ENCODE results near the gene ARID2. TPM values are rescaled to one million over a fixed set of nuclear protein-coding genes. Genes with fewer than 3 reads are reported as not detected.

Gene ARID2
- total and polyA plus RNA-seq, 2 of the 4 experiments (the other 2 are of a cell fraction) = 5.4 to 28.1 TPM

- no CpG with 5 or more reads among the region's 1 CpG for WGBS, 2 experiments (ENCODE audit: extremely low coverage in 2 of 2, insufficient read length in 1 of 2)
- no peak overlapping the region for H3K18ac ChIP-seq (ENCODE audit: low read depth, low read length)
- H4K5ac ChIP-seq (ENCODE audit: low read depth, low read length) = no peak overlapping the region
- no peak overlapping the region for H2BK120ac ChIP-seq (ENCODE audit: low read depth, low read length)
- no peaks in the 10 kb centered on the region for H3K27me3 ChIP-seq (ENCODE audit: control insufficient read depth, insufficient read depth, low read length)
- H2AFZ ChIP-seq (replicated peaks; ENCODE audit: low read length, poor library complexity) = no peak overlapping the region
- intact Hi-C loops (cut with micrococcal nuclease) = loop anchor here (5.0 kb wide), 1 partner anchor 73 kb away; no protein-coding TSS in a partner anchor
- no peak overlapping the region for H4K8ac ChIP-seq (ENCODE audit: low read depth in 2 of 2, low read length in 2 of 2)
- no peak overlapping the region for H4K91ac ChIP-seq (ENCODE audit: insufficient read depth, low read depth, low read length)
- in situ Hi-C loops (cut with MboI; ENCODE audit: low sequenced_read_pairs) = no loop called here
- no peak overlapping the region for H2BK20ac ChIP-seq (ENCODE audit: low read depth, low read length)
- no peak overlapping the region for H2AK9ac ChIP-seq (replicated peaks; ENCODE audit: low read depth, low read length, poor library complexity)
- POLR2A ChIA-PET (ENCODE audit: unreplicated experiment) = no interaction called here
- peaks cover 3% of the 10 kb centered on the region; the same call in 1 of the 2 replicates for H4K20me1 ChIP-seq (ENCODE audit: insufficient read depth, low read length)
- ATAC-seq (ENCODE audit: low read depth) (peak; percentile 90), DNase-seq (peak; percentile 91)
- peaks cover 6% of the 10 kb centered on the region for H3K9me1 ChIP-seq (ENCODE audit: insufficient read depth, low read length)
- H3K9me3 ChIP-seq (ENCODE audit: control insufficient read depth, insufficient read depth, low read length) = no peaks in the 10 kb centered on the region
- H3K56ac ChIP-seq (ENCODE audit: extremely low read depth, insufficient read depth, low read length) = no peak overlapping the region
- H2AK5ac ChIP-seq (ENCODE audit: low read depth, low read length) = no peak overlapping the region
- no peak overlapping the region for H3K4me2 ChIP-seq (ENCODE audit: low read depth, low read length)
- CTCF ChIA-PET = interaction anchor here (0.7 kb wide), 1 partner anchor 9 kb away, joined by 3 read pairs; no protein-coding TSS in a partner anchor
- no peak overlapping the region for H3K23ac ChIP-seq (ENCODE audit: low read depth, low read length)
- no peak overlapping the region for H3K14ac ChIP-seq (replicated peaks; ENCODE audit: low read depth, low read length)
- peak; percentile 98 for TF ChIP-seq RFX5 (IDR thresholded peaks at IDR 0.05; ENCODE audit: low read depth, low read length)
- no peak for TF ChIP-seq SMC3 (IDR thresholded peaks at IDR 0.05; ENCODE audit: low read depth, low read length)
- no peak for TF ChIP-seq POLR2A (IDR thresholded peaks at IDR 0.05; ENCODE audit: low read depth, low read length)
- peak; percentile 41; the same call in 1 of the 2 replicates for TF ChIP-seq BHLHE40 (IDR thresholded peaks at IDR 0.05; ENCODE audit: low read depth, low read length)
- TF ChIP-seq NFE2L2 (IDR thresholded peaks at IDR 0.05; ENCODE audit: low read depth, low read length) = no peak
- H2BK15ac ChIP-seq (ENCODE audit: low read depth, low read length) = no peak overlapping the region
- H3K4ac ChIP-seq (ENCODE audit: low read depth, low read length) = no peak overlapping the region
- H3K27ac ChIP-seq (ENCODE audit: insufficient read depth, low read length) = no peak overlapping the region
- peaks cover 11% of the 10 kb centered on the region for H3K4me1 ChIP-seq (ENCODE audit: control insufficient read depth, insufficient read depth, low read length)
- dilution Hi-C loops (cut with HindIII; ENCODE audit: low sequenced_read_pairs, unreplicated experiment) = no loop called here
- 0 out of 4 replicates have a peak, but pooled peaks cover 0 to 4% of the 10 kb centered on the region in 2 experiments for H3K79me1 ChIP-seq (ENCODE audit: low read depth in 1 of 2, low read length in 2 of 2)
- H3K36me3 ChIP-seq (ENCODE audit: control insufficient read depth, insufficient read depth, low read length) = peaks cover 3% of the 10 kb centered on the region; the same call in 1 of the 2 replicates
- no peak overlapping the region for H2BK5ac ChIP-seq (ENCODE audit: low read depth, low read length, poor library complexity, severe bottlenecking)
- H3K9ac ChIP-seq (ENCODE audit: low read depth, low read length) = no peak overlapping the region
- no TSS peak for BruUV-seq (replicated peaks)
- H3K4me3 ChIP-seq (ENCODE audit: insufficient read depth, low read depth, low read length) = no peak overlapping the region
Measured at GRCh38 chr12:45914090-45914489, 184.6 kb downstream of the ARID2 start.
